HS-27A (cell line): Measurements from ENCODE around the gene S100B.

Experiments used
- DNase-seq: peaks from one replicate; pipeline ENCODE4 v3.0.0-alpha.2; 2012; ENCODE audit warnings: low read depth, missing footprints

The S100B gene

GRCh38 chr21:46560568-46561444 lies 44.1 kb downstream of the S100B start:
- DNase-seq: no peak

GRCh38 chr21:46559291-46559983 lies 45.4 kb downstream of the S100B start:
- no peak for DNase-seq

GRCh38 chr21:46557919-46558392 lies 46.9 kb downstream of the S100B start:
- DNase-seq: no peak

GRCh38 chr21:46557469-46557868 lies 47.4 kb downstream of the S100B start:
- no peak for DNase-seq

GRCh38 chr21:46556802-46557201 lies 48.1 kb downstream of the S100B start:
- DNase-seq: no peak

GRCh38 chr21:46555678-46556077 lies 49.2 kb downstream of the S100B start:
- no peak for DNase-seq

GRCh38 chr21:46555225-46555617 lies 49.7 kb downstream of the S100B start:
- DNase-seq: no peak

GRCh38 chr21:46554431-46555224 lies 50.3 kb downstream of the S100B start:
- no peak for DNase-seq

GRCh38 chr21:46553993-46554392 lies 50.9 kb downstream of the S100B start:
- DNase-seq: no peak

- DNase-seq: no peak
Observed at GRCh38 chr21:46552865-46553379, 52.0 kb downstream of the S100B start.

- DNase-seq: no peak
Observed at GRCh38 chr21:46552274-46552673, 52.6 kb downstream of the S100B start.

- no peak for DNase-seq
Observed at GRCh38 chr21:46551636-46552241, 53.1 kb downstream of the S100B start.

GRCh38 chr21:46550116-46550941 lies 54.6 kb downstream of the S100B start:
- DNase-seq: no peak

GRCh38 chr21:46549650-46550049 lies 55.2 kb downstream of the S100B start:
- DNase-seq: no peak
